Endothelial cell of umbilical vein (primary cell): Measurements from ENCODE around the gene SLC12A7. TPM values are rescaled to one million over a fixed set of nuclear protein-coding genes. Genes with fewer than 3 reads are reported as not detected.

Experiments used
- BruUV-seq: library from RNA; stranded (reverse); fragments of 400-500 nt; replicated peaks from 2 replicates; lab custom pipeline; 2021; lab: Mats Ljungman, UMichigan
- CTCF ChIA-PET: fragments of 300-600, 350-600 bp; sonication (Branson Sonifier 250); formaldehyde crosslinking; loops from one replicate; lab custom pipeline; 2021; ENCODE audit warnings: antibody characterized with exemption, inconsistent platforms; lab: Charles Lee
- POLR2A ChIA-PET: fragments of 300-600, 350-600 bp; sonication (Branson Sonifier 250); formaldehyde crosslinking; loops from one replicate; lab custom pipeline; 2021; ENCODE audit warnings: antibody characterized with exemption, inconsistent platforms; lab: Charles Lee
- DNase-seq: peaks from one replicate; pipeline ENCODE4 v3.0.0-alpha.2; 2011; ENCODE audit warnings: low read depth, low spot score
- FAIRE-seq: peaks from 2 replicates; lab custom pipeline; 2011; peaks lifted over from hg19 to GRCh38; lab: Jason Lieb, UNC
- H2AFZ ChIP-seq: 2 replicates; pipeline ENCODE4 v1.6.0; 2012; ENCODE audit warnings: low read depth, low read length, control low read depth, inconsistent platforms
- H3K27ac ChIP-seq: 2 replicates; pipeline ENCODE4 v1.5.1; 2011; ENCODE audit warnings: low read depth, mild to moderate bottlenecking, control low read depth, low read length, moderate library complexity; ENCODE audit not compliant: insufficient read depth
- H3K27me3 ChIP-seq, 2 experiments: 2 replicates each; pipeline versions ENCODE4 v1.6.0 to v1.6.1; 2011; ENCODE audit warnings: low read length in 2 of 2, mixed read lengths in 1 of 2; ENCODE audit not compliant: control insufficient read depth in 2 of 2, insufficient read depth in 2 of 2
- H3K36me3 ChIP-seq, 2 experiments: 2 replicates in 1 of 2; 3 replicates in 1 of 2; pipeline ENCODE4 v1.5.1; 2011; ENCODE audit warnings: low read length in 2 of 2, mild to moderate bottlenecking in 1 of 2, moderate library complexity in 1 of 2; ENCODE audit not compliant: control insufficient read depth in 2 of 2, insufficient read depth in 2 of 2; ENCODE audit errors: extremely low read depth in 1 of 2
- H3K4me1 ChIP-seq: 3 replicates; pipeline ENCODE4 v1.5.1; 2011; ENCODE audit warnings: mild to moderate bottlenecking, low read length; ENCODE audit not compliant: control insufficient read depth, insufficient read depth; ENCODE audit errors: extremely low read depth
- H3K4me2 ChIP-seq: 2 replicates; pipeline ENCODE4 v1.6.1; 2011; ENCODE audit warnings: low read length, control low read depth, mixed read lengths; ENCODE audit not compliant: insufficient read depth
- H3K4me3 ChIP-seq, 3 experiments: fragments of 200-600 bp in 1 of 3; sonication (generic), shearing (Covaris generic) in 1 of 3; replicated peaks in 1 of 3; 2 replicates each; pipeline ENCODE4 v1.5.1; 2011 to 2016; ENCODE audit warnings: control low read depth in 3 of 3, low read length in 3 of 3, mild to moderate bottlenecking in 2 of 3, inconsistent platforms in 1 of 3, low read depth in 1 of 3, moderate library complexity in 1 of 3; ENCODE audit not compliant: insufficient read depth in 1 of 3
- H3K79me2 ChIP-seq: 2 replicates; pipeline ENCODE4 v1.6.0; 2012; ENCODE audit warnings: low read length, inconsistent platforms; ENCODE audit not compliant: control insufficient read depth, insufficient read depth
- H3K9ac ChIP-seq: replicated peaks from 2 replicates; pipeline ENCODE3; 2011; ENCODE audit warnings: low read length, control low read depth; ENCODE audit not compliant: insufficient read depth; ENCODE audit errors: extremely low read depth
- H3K9me1 ChIP-seq: replicated peaks from 3 replicates; pipeline ENCODE4 v1.6.0; 2011; ENCODE audit warnings: mild to moderate bottlenecking, low read length; ENCODE audit not compliant: control insufficient read depth, insufficient read depth; ENCODE audit errors: extremely low read depth
- H3K9me3 ChIP-seq: replicated peaks from 2 replicates; pipeline ENCODE4 v1.5.1; 2012; ENCODE audit warnings: low read length, inconsistent platforms; ENCODE audit not compliant: control insufficient read depth, insufficient read depth
- H4K20me1 ChIP-seq: replicated peaks from 2 replicates; pipeline ENCODE3; 2011; ENCODE audit warnings: mild to moderate bottlenecking, low read length; ENCODE audit not compliant: control insufficient read depth, insufficient read depth; ENCODE audit errors: extremely low read depth
- CTCF ChIP-seq, 2 donors: IDR thresholded peaks; 1 replicate in 1 of 2; 2 replicates in 1 of 2; pipeline ENCODE4 v1.5.1; 2011; ENCODE audit warnings: low read length in 2 of 2, mild to moderate bottlenecking in 2 of 2, moderate library complexity in 2 of 2, control low read depth in 1 of 2, inconsistent platforms in 1 of 2, low read depth in 1 of 2; ENCODE audit not compliant: insufficient read depth in 1 of 2; ENCODE audit errors: extremely low read depth in 1 of 2
- EZH2 ChIP-seq: IDR thresholded peaks from 2 replicates; pipeline ENCODE4 v1.6.1; 2012; ENCODE audit warnings: borderline replicate concordance, low read depth, mild to moderate bottlenecking, moderate library complexity, low read length, inconsistent platforms; ENCODE audit not compliant: severe bottlenecking
- FOS ChIP-seq: IDR thresholded peaks from 2 replicates; pipeline ENCODE4 v1.6.1; 2011; ENCODE audit warnings: mild to moderate bottlenecking, low read length, moderate library complexity, borderline replicate concordance; ENCODE audit not compliant: insufficient read depth
- GATA2 ChIP-seq: IDR thresholded peaks from 2 replicates; pipeline ENCODE4 v1.7.0; 2011; ENCODE audit warnings: low read depth, mild to moderate bottlenecking, moderate library complexity, mixed read lengths, low read length; ENCODE audit not compliant: insufficient read length, insufficient read depth
- JUN ChIP-seq: IDR thresholded peaks from 2 replicates; pipeline ENCODE4 v1.6.1; 2011; ENCODE audit warnings: borderline replicate concordance, low read depth; ENCODE audit not compliant: insufficient read length, insufficient read depth
- MYC ChIP-seq: IDR thresholded peaks from one replicate; pipeline ENCODE4 v1.6.1; 2011; ENCODE audit warnings: mild to moderate bottlenecking, low read depth, low read length
- POLR2A ChIP-seq: IDR thresholded peaks from 2 replicates; pipeline ENCODE4 v1.6.1; 2012; ENCODE audit warnings: low read depth, mild to moderate bottlenecking, control low read depth, low read length
- POLR2AphosphoS5 ChIP-seq: IDR thresholded peaks from 2 replicates; pipeline ENCODE4 v1.6.1; 2012; ENCODE audit warnings: low read depth, mild to moderate bottlenecking, control low read depth, low read length, moderate library complexity; ENCODE audit not compliant: insufficient read depth
- dilution Hi-C: fragments of 300-500 bp; cut with MboI; formaldehyde crosslinking; loops from one replicate; pipeline ENCODE4 v1.15.0; 2019; ENCODE audit warnings: low sequenced_read_pairs; ENCODE audit not compliant: extremely low pct_ligation_motif_present
- intact Hi-C: fragments of 100-400 bp; cut with micrococcal nuclease; formaldehyde crosslinking; loops from one replicate; pipeline ENCODE4 v1.10.0; 2022
- polyA plus RNA-seq, 4 experiments: library from polyadenylated mRNA; depleted of rRNA in 3 of 4; stranded (reverse) in 3 of 4; unstranded in 1 of 4; fragments of >200 nt; gene quantifications; 2 replicates each; pipeline versions ENCODE4 v1.2.1 to v1.2.3, GENCODE V29; 2011 to 2012; ENCODE audit warnings: missing spikeins in 1 of 4
- total RNA-seq: library from RNA; stranded (reverse); gene quantifications from 2 replicates; pipeline ENCODE4 v1.2.3, GENCODE V29; 2021
- TF ChIP-seq, protein P1 (sequence below): IDR thresholded peaks from 2 replicates; pipeline ENCODE4 v1.6.1; 2011; ENCODE audit not compliant: insufficient read depth, insufficient read length

The SLC12A7 gene
- total and polyA plus RNA-seq, 2 donors (not counting 3 experiments of a cell fraction or from before 2014, with no cell fraction given) = 16.4 to 38.8 TPM

GRCh38 chr5:1062761-1063568 lies 48.9 kb downstream of the SLC12A7 start:
- Histone ChIP-seq H3K4me3 (no peak overlapping the region), H3K4me2 (no peak overlapping the region), H3K79me2 (no peaks in the 10 kb centered on the region), H3K27me3 (no peaks in the 10 kb centered on the region), H3K27ac (no peak overlapping the region), H3K4me1 (no peaks in the 10 kb centered on the region), H3K9me3 (no peaks in the 10 kb centered on the region), H4K20me1 (no peaks in the 10 kb centered on the region), H2AFZ (no peak overlapping the region), H3K36me3 (peaks cover 0 to 24% of the 10 kb centered on the region in 2 experiments), H3K9ac (no peak overlapping the region), H3K9me1 (no peaks in the 10 kb centered on the region)
- dilution Hi-C loops (no loop called here), intact Hi-C loops (no loop called here)
- POLR2A ChIA-PET = no interaction called here
- CTCF ChIA-PET = no interaction called here
- no peak for DNase-seq
- no peak for FAIRE-seq
- no TSS peak for BruUV-seq
- TF ChIP-seq POLR2AphosphoS5 (no peak), EZH2 (no peak), CTCF (IDR thresholded peaks at IDR 0.05; ENCODE audit: extremely low read depth in 1 of 2, insufficient read depth in 1 of 2, low read depth in 1 of 2, low read length in 2 of 2) (no peak), JUN (no peak), FOS (no peak), MYC (no peak), GATA2 (no peak), POLR2A (no peak)
- TF ChIP-seq, protein P1, sequence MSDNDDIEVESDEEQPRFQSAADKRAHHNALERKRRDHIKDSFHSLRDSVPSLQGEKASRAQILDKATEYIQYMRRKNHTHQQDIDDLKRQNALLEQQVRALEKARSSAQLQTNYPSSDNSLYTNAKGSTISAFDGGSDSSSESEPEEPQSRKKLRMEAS = no peak
